ENCODE results near the gene PTF1A.

DNA sequence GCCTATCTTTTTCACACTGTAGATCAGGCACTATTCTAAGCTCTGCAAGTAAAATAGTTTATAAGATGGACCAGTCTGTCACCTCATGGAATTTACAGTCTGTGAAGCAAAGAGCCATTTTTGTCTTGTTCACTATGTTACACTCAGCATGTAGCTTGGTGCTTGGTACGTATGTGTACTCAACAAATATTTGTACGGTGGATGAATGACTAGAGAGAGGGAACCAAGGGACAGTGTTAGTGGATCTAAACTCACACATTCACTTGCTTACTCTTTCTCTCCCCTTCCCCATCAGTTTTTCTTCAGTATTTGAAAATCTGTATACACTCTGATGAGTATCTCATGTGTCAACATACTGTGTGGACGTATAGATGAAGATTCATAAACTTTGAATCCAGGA is 45.9 kb downstream of the PTF1A start:
- no peak for TF ChIP-seq RAD21 (conservative IDR thresholded peaks at IDR 0.05)
- TF ChIP-seq, protein P1, sequence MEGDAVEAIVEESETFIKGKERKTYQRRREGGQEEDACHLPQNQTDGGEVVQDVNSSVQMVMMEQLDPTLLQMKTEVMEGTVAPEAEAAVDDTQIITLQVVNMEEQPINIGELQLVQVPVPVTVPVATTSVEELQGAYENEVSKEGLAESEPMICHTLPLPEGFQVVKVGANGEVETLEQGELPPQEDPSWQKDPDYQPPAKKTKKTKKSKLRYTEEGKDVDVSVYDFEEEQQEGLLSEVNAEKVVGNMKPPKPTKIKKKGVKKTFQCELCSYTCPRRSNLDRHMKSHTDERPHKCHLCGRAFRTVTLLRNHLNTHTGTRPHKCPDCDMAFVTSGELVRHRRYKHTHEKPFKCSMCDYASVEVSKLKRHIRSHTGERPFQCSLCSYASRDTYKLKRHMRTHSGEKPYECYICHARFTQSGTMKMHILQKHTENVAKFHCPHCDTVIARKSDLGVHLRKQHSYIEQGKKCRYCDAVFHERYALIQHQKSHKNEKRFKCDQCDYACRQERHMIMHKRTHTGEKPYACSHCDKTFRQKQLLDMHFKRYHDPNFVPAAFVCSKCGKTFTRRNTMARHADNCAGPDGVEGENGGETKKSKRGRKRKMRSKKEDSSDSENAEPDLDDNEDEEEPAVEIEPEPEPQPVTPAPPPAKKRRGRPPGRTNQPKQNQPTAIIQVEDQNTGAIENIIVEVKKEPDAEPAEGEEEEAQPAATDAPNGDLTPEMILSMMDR (IDR thresholded peaks at IDR 0.05; ENCODE audit: poor library complexity, severe bottlenecking), result no peak
- no peak for TF ChIP-seq EP300 (conservative IDR thresholded peaks at IDR 0.05; ENCODE audit: poor library complexity, severe bottlenecking)
- no peak for TF ChIP-seq EZH2 (IDR thresholded peaks at IDR 0.05; ENCODE audit: borderline replicate concordance, insufficient read depth, low read length, poor library complexity, severe bottlenecking)
- no peak for TF ChIP-seq POLR2AphosphoS5 (IDR thresholded peaks at IDR 0.05)
- TF ChIP-seq REST (IDR thresholded peaks at IDR 0.05; ENCODE audit: borderline replicate concordance), result no peak
- TF ChIP-seq TAF1 (IDR thresholded peaks at IDR 0.05; ENCODE audit: low read depth), result no peak
- TF ChIP-seq MXI1 (conservative IDR thresholded peaks at IDR 0.05; ENCODE audit: poor library complexity, severe bottlenecking), result no peak

Data from neural cell (in vitro differentiated cells).